Stimulated activated naive CD8-positive, alpha-beta T cell treated with anti-CD3 and anti-CD28 coated beads, Interleukin-15, amount 100 ng/mL, for 72 hours (primary cell): ENCODE results near the gene PRR33.
A peak's percentile ranks its signal among the peaks of the same experiment; 100 is the strongest.

Experiments
- ATAC-seq: fragments of 150-1000 bp; cut with Tn5 transposase; 2 replicates; pipeline ENCODE4 v1.10.0; 2021; ENCODE audit warnings: mild to moderate bottlenecking, moderate library complexity
- DNase-seq, 2 donors: peaks; one replicate each; pipeline ENCODE4 v3.0.0; 2021 to 2022
- H3K27ac Mint-ChIP-seq, 2 donors: one replicate each; pipeline ENCODE4 v1.8.0; 2022; ENCODE audit warnings: mild to moderate bottlenecking in 2 of 2, mixed read lengths in 2 of 2, moderate library complexity in 2 of 2
- H3K27me3 Mint-ChIP-seq: one replicate; pipeline ENCODE4 v1.8.0; 2022; ENCODE audit warnings: mixed read lengths
- H3K4me1 Mint-ChIP-seq: one replicate; pipeline ENCODE4 v1.8.0; 2022; ENCODE audit warnings: mild to moderate bottlenecking, mixed read lengths
- H3K4me3 Mint-ChIP-seq, 2 donors: one replicate each; pipeline ENCODE4 v1.8.0; 2022; ENCODE audit warnings: mild to moderate bottlenecking in 2 of 2, mixed read lengths in 2 of 2, moderate library complexity in 1 of 2
- H3K9me3 Mint-ChIP-seq, 2 donors: one replicate each; pipeline ENCODE4 v1.8.0; 2022; ENCODE audit warnings: mixed read lengths in 2 of 2

Gene PRR33

GRCh38 chr11:1931341-1932104, 39.8 kb upstream of the PRR33 start:
- no peak for ATAC-seq
- H3K9me3 Mint-ChIP-seq: no peaks in the 10 kb centered on the region

GRCh38 chr11:1930462-1930830, 38.8 kb upstream of the PRR33 start:
- Mint-ChIP-seq H3K4me1 (peaks cover 6% of the 10 kb centered on the region), H3K27ac (peak overlapping the region in 1 of 2 donors; percentile 9), H3K27me3 (peaks cover 14% of the 10 kb centered on the region), H3K4me3 (no peak overlapping the region), H3K9me3 (no peaks in the 10 kb centered on the region)
- ATAC-seq (no peak), DNase-seq (no peak)

More at GRCh38 chr11:1931341-1932104, 39.8 kb upstream of the PRR33 start:
- no peak for DNase-seq
- peaks cover 11% of the 10 kb centered on the region for H3K27me3 Mint-ChIP-seq
- peak overlapping the region in 1 of 2 donors; percentile 43 for H3K27ac Mint-ChIP-seq
- peaks cover 6% of the 10 kb centered on the region for H3K4me1 Mint-ChIP-seq
- no peak overlapping the region for H3K4me3 Mint-ChIP-seq

GRCh38 chr11:1929621-1930461, 38.1 kb upstream of the PRR33 start:
- Mint-ChIP-seq H3K4me1 (peaks cover 6% of the 10 kb centered on the region), H3K27ac (no peak overlapping the region), H3K4me3 (no peak overlapping the region), H3K27me3 (peaks cover 14% of the 10 kb centered on the region), H3K9me3 (no peaks in the 10 kb centered on the region)
- no peak for DNase-seq
- no peak for ATAC-seq

GRCh38 chr11:1928891-1929541, 37.3 kb upstream of the PRR33 start:
- H3K4me3 Mint-ChIP-seq: no peak overlapping the region
- DNase-seq: no peak
- no peak for ATAC-seq
- H3K4me1 Mint-ChIP-seq: peaks cover 6% of the 10 kb centered on the region
- H3K27ac Mint-ChIP-seq: no peak overlapping the region
- H3K9me3 Mint-ChIP-seq: no peaks in the 10 kb centered on the region
- H3K27me3 Mint-ChIP-seq: peaks cover 14% of the 10 kb centered on the region

GRCh38 chr11:1928470-1928890, 36.8 kb upstream of the PRR33 start:
- peaks cover 14% of the 10 kb centered on the region for H3K27me3 Mint-ChIP-seq
- H3K4me3 Mint-ChIP-seq: no peak overlapping the region
- DNase-seq: no peak
- no peaks in the 10 kb centered on the region for H3K9me3 Mint-ChIP-seq
- peaks cover 6% of the 10 kb centered on the region for H3K4me1 Mint-ChIP-seq
- no peak for ATAC-seq
- H3K27ac Mint-ChIP-seq: no peak overlapping the region

GRCh38 chr11:1927848-1928469, 36.3 kb upstream of the PRR33 start:
- no peak for DNase-seq
- Mint-ChIP-seq H3K9me3 (no peaks in the 10 kb centered on the region), H3K27ac (no peak overlapping the region), H3K27me3 (peaks cover 14% of the 10 kb centered on the region), H3K4me1 (peaks cover 6% of the 10 kb centered on the region), H3K4me3 (no peak overlapping the region)
- no peak for ATAC-seq

- Mint-ChIP-seq H3K27ac (peak overlapping the region in 1 of 2 donors; percentile 23), H3K27me3 (peaks cover 14% of the 10 kb centered on the region), H3K4me3 (no peak overlapping the region), H3K4me1 (peaks cover 13% of the 10 kb centered on the region), H3K9me3 (no peaks in the 10 kb centered on the region)
- DNase-seq (no peak), ATAC-seq (no peak)
Observed at GRCh38 chr11:1927026-1927847, 35.5 kb upstream of the PRR33 start.

GRCh38 chr11:1926156-1927025, 34.7 kb upstream of the PRR33 start:
- H3K9me3 Mint-ChIP-seq: no peaks in the 10 kb centered on the region
- H3K4me1 Mint-ChIP-seq: peaks cover 15% of the 10 kb centered on the region
- H3K27ac Mint-ChIP-seq: peak overlapping the region in 1 of 2 donors; percentile 3
- ATAC-seq: no peak
- no peak for DNase-seq
- peaks cover 7% of the 10 kb centered on the region for H3K27me3 Mint-ChIP-seq
- no peak overlapping the region for H3K4me3 Mint-ChIP-seq

GRCh38 chr11:1925373-1926155, 33.9 kb upstream of the PRR33 start:
- no peak overlapping the region for H3K27ac Mint-ChIP-seq
- DNase-seq (no peak), ATAC-seq (no peak)
- peaks cover 7% of the 10 kb centered on the region for H3K27me3 Mint-ChIP-seq
- H3K4me3 Mint-ChIP-seq: no peak overlapping the region
- no peaks in the 10 kb centered on the region for H3K9me3 Mint-ChIP-seq
- H3K4me1 Mint-ChIP-seq: peaks cover 15% of the 10 kb centered on the region

- ATAC-seq: no peak
- DNase-seq: no peak
- Mint-ChIP-seq H3K4me1 (peaks cover 15% of the 10 kb centered on the region), H3K27ac (no peak overlapping the region), H3K9me3 (no peaks in the 10 kb centered on the region), H3K4me3 (no peak overlapping the region), H3K27me3 (peaks cover 7% of the 10 kb centered on the region)
Observed at GRCh38 chr11:1924646-1925372, 33.1 kb upstream of the PRR33 start.

- H3K27ac Mint-ChIP-seq: no peak overlapping the region
- H3K27me3 Mint-ChIP-seq: peaks cover 7% of the 10 kb centered on the region
- H3K4me1 Mint-ChIP-seq: peaks cover 15% of the 10 kb centered on the region
- ATAC-seq: no peak
- DNase-seq: no peak
- no peaks in the 10 kb centered on the region for H3K9me3 Mint-ChIP-seq
- no peak overlapping the region for H3K4me3 Mint-ChIP-seq
Observed at GRCh38 chr11:1924181-1924580, 32.5 kb upstream of the PRR33 start.

GRCh38 chr11:1923201-1923956, 31.7 kb upstream of the PRR33 start:
- peaks cover 7% of the 10 kb centered on the region for H3K27me3 Mint-ChIP-seq
- H3K4me3 Mint-ChIP-seq: no peak overlapping the region
- H3K4me1 Mint-ChIP-seq: peaks cover 15% of the 10 kb centered on the region
- H3K27ac Mint-ChIP-seq: no peak overlapping the region
- no peak for ATAC-seq
- DNase-seq: no peak
- no peaks in the 10 kb centered on the region for H3K9me3 Mint-ChIP-seq
